Type B pancreatic cell (in vitro differentiated cells): ENCODE measurements around the gene ERVFRD-1. TPM values are rescaled to one million over a fixed set of nuclear protein-coding genes. Genes with fewer than 3 reads are reported as not detected.
"Not testable (repeated sequence)": the region's sequence is repeated elsewhere in the genome, so short reads cannot be mapped to it uniquely, and the experiment has no call there.

Source experiments
- DNase-seq: peaks from one replicate; pipeline ENCODE4 v3.0.0; 2021; ENCODE audit warnings: mixed read lengths; ENCODE audit not compliant: unreplicated experiment; ENCODE audit errors: extremely low spot score
- H3K27ac Mint-ChIP-seq: 2 replicates; pipeline ENCODE4 v1.8.0; 2021; ENCODE audit warnings: mild to moderate bottlenecking, mixed read lengths
- H3K27me3 Mint-ChIP-seq: 2 replicates; pipeline ENCODE4 v1.8.0; 2021; ENCODE audit warnings: mixed read lengths
- H3K36me3 Mint-ChIP-seq: 2 replicates; pipeline ENCODE4 v1.8.0; 2021; ENCODE audit warnings: mixed read lengths
- H3K4me1 Mint-ChIP-seq: one replicate; pipeline ENCODE4 v1.8.0; 2021; ENCODE audit warnings: mixed read lengths; ENCODE audit not compliant: unreplicated experiment
- H3K4me3 Mint-ChIP-seq: 2 replicates; pipeline ENCODE4 v1.8.0; 2021; ENCODE audit warnings: mild to moderate bottlenecking, mixed read lengths
- H3K9me3 Mint-ChIP-seq: 2 replicates; pipeline ENCODE4 v1.8.0; 2021; ENCODE audit warnings: mixed read lengths
- total RNA-seq: library from RNA; stranded (reverse); gene quantifications from 2 replicates; pipeline ENCODE4 v1.2.1, GENCODE V29; 2021; ENCODE audit warnings: low replicate concordance
- TF ChIP-seq, protein P1 (sequence below): fragments of 200-600 bp; sonication (generic); conservative IDR thresholded peaks from 2 replicates; pipeline ENCODE4 v1.5.0; 2021; ENCODE audit warnings: antibody characterized with exemption, mild to moderate bottlenecking

ERVFRD-1 gene
- total RNA-seq, 1 donor from 2014 or later, result not detected

DNA sequence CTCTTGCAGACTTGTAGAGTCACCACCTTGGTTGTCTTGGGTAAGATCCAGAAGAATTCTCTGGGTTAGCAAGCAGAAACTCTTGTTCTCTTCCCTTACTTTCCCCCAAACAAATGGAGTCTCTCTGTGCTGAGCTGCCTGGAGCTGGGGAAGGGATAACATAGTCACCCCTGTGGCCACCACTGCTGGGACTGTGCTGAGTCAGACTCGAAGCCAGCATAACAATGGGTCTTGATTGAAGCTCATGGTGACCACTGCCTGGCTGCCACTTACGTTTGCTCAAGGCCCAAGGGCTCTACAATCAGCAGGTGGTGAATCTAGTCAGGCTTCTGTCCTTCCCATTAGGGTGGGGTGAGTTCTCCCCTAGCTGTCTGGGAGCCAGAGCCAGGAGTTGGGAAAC lies 15.4 kb upstream of the ERVFRD-1 start:
- H3K36me3 Mint-ChIP-seq, result peaks cover 19% of the 10 kb centered on the region
- no peak for DNase-seq
- no peak overlapping the region for H3K27ac Mint-ChIP-seq
- no peak overlapping the region for H3K4me3 Mint-ChIP-seq
- H3K27me3 Mint-ChIP-seq, result no peaks in the 10 kb centered on the region
- TF ChIP-seq, protein P1, sequence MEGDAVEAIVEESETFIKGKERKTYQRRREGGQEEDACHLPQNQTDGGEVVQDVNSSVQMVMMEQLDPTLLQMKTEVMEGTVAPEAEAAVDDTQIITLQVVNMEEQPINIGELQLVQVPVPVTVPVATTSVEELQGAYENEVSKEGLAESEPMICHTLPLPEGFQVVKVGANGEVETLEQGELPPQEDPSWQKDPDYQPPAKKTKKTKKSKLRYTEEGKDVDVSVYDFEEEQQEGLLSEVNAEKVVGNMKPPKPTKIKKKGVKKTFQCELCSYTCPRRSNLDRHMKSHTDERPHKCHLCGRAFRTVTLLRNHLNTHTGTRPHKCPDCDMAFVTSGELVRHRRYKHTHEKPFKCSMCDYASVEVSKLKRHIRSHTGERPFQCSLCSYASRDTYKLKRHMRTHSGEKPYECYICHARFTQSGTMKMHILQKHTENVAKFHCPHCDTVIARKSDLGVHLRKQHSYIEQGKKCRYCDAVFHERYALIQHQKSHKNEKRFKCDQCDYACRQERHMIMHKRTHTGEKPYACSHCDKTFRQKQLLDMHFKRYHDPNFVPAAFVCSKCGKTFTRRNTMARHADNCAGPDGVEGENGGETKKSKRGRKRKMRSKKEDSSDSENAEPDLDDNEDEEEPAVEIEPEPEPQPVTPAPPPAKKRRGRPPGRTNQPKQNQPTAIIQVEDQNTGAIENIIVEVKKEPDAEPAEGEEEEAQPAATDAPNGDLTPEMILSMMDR, result no peak
- H3K4me1 Mint-ChIP-seq, result peaks cover 15% of the 10 kb centered on the region
- peaks cover 9% of the 10 kb centered on the region for H3K9me3 Mint-ChIP-seq

DNA sequence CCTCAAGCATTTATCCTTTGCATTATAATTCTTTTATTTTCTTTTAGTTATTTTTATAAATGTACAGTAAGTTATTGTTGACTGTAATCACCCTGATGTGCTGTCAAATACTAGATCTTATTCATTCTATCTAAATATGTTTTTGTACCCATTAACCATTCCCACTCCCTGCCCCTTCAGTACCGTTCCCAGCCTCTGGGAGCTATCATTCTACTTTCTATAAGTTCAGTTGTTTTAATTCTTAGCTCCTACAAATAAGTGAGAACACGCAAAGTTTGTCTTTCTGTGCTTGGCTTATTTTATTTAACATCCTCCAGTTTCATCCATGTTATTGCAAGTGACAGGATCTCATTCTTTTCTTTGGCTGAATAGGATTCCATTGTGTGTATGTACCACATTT lies 12.5 kb upstream of the ERVFRD-1 start:
- Mint-ChIP-seq H3K27ac (no peak overlapping the region), H3K27me3 (no peaks in the 10 kb centered on the region), H3K36me3 (peaks cover 18% of the 10 kb centered on the region), H3K9me3 (peaks cover 9% of the 10 kb centered on the region), H3K4me3 (no peak overlapping the region), H3K4me1 (peaks cover 27% of the 10 kb centered on the region)
- TF ChIP-seq, protein P1, result peak; percentile 68
- DNase-seq, result no peak

DNA sequence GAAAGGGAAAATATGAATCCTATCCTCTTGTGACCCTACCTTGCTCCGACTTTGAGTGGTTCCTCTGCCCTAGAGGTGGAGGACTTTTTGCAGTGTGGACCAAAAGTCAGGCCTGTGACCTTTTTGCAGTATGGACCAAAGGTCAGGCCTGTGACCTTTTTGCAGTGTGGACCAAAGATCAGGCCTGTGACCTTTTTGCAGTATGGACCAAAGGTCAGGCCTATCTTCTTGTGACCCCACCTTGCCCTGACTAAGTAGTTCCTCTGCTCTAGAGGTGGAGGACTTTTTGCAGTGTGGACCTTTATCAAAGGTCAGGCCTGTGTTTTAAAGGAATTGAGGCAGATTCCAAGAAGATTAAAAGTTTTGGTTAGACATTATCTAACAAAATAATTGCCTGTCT lies 10.9 kb upstream of the ERVFRD-1 start:
- H3K27ac Mint-ChIP-seq, result no peak overlapping the region
- H3K36me3 Mint-ChIP-seq, result peaks cover 17% of the 10 kb centered on the region
- H3K27me3 Mint-ChIP-seq, result no peaks in the 10 kb centered on the region
- H3K9me3 Mint-ChIP-seq, result peaks cover 8% of the 10 kb centered on the region
- TF ChIP-seq, protein P1, result no peak
- no peak for DNase-seq
- no peak overlapping the region for H3K4me3 Mint-ChIP-seq
- H3K4me1 Mint-ChIP-seq, result peaks cover 25% of the 10 kb centered on the region

DNA sequence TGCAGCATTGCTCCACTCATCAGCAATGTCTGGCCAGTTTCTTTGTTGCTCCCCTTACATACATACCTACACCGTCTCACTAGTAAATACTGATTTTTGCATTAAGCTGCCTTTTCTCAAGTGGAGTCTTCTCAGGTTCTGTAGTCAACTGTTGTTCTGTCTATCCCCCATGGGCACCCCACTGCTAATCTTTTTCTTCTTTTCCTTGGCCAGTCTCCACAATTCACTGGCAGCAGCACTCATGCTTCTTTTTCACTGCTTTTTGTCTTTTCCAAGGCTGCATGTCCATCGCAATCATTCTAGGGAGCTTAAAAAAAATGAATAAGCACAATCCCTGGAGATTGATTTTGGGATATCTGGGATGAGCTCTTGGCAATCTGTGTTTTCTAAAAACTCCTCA lies 10.3 kb upstream of the ERVFRD-1 start:
- peaks cover 6% of the 10 kb centered on the region for H3K9me3 Mint-ChIP-seq
- H3K4me1 Mint-ChIP-seq, result peaks cover 25% of the 10 kb centered on the region
- DNase-seq, result no peak
- TF ChIP-seq, protein P1, result no peak
- H3K36me3 Mint-ChIP-seq, result peaks cover 14% of the 10 kb centered on the region
- H3K27ac Mint-ChIP-seq, result no peak overlapping the region
- no peak overlapping the region for H3K4me3 Mint-ChIP-seq
- H3K27me3 Mint-ChIP-seq, result no peaks in the 10 kb centered on the region

DNA sequence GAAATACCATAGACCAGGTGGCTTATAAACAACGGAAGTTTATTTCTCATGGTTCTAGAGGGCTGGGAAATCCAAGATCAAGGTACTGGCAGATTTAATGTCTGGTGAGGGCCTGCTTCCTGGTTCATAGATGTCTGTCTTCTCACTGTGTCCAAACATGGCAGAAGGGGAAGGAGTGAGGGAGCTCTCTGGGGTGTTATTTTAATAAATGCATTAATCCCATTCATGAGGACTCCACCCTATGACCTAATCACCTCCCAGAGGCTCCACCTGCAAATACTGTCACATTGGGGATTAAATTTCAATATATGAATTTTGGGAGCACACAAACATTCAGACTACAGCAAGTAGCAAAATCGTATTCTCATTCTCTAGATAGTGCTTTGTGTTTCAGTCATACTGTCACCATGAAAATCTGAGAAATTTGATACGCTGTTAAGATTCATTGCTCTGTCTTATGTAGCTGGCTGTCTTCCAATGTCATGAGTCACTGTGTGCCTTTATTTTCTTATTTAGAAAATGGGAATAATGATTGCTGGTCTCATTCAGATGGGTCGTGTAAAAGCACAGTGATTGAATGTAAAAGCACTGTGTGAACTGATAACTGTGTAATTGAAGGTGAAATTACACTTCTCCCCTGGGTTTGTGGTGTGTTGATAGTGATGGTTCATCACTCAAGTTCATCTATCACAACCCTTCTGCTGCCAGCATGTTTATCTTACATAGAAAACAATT lies 8.9 kb upstream of the ERVFRD-1 start:
- no peak for DNase-seq
- no peak overlapping the region for H3K4me3 Mint-ChIP-seq
- H3K9me3 Mint-ChIP-seq, result no peaks in the 10 kb centered on the region
- TF ChIP-seq, protein P1, result no peak
- peak overlapping the region; percentile 26 for H3K27ac Mint-ChIP-seq
- peaks cover 9% of the 10 kb centered on the region for H3K36me3 Mint-ChIP-seq
- H3K4me1 Mint-ChIP-seq, result peaks cover 25% of the 10 kb centered on the region
- H3K27me3 Mint-ChIP-seq, result no peaks in the 10 kb centered on the region

DNA sequence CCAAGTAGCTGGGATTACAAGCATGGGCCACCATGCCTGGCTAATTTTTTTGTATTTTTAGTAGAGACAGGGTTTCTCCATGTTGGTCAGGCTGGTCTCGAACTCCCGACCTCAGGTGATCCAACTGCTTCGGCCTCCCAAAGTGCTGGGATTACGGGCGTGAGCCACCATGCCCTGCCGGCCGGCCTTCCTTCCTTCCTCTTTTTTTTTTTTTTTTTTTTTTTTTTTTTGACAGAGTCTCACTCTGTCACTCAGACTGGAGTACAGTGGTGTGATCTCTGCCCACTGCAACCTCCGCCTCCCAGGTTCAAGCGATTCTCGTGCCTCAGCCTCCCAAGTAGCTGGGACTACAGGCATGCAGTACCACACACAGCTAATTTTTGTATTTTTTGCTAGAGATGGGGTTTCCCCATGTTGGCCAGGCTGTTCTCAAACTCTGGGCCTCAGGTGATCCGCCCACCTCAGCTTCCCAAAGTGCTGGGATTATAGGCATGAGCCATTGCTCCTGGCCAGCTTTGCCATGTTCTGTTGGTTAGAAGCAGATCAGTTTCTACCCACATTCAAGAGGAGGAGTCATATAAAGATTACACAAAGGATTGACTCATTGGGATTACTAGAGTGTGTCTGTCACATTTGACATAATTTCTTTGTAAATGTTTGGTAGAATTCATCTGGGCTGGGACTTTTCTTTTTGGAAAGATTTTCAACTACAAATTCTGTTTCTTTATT lies 4.4 kb upstream of the ERVFRD-1 start:
- not testable (repeated sequence) for H3K4me3 Mint-ChIP-seq, H3K27me3 Mint-ChIP-seq, H3K9me3 Mint-ChIP-seq, H3K27ac Mint-ChIP-seq, DNase-seq
- Mint-ChIP-seq H3K4me1 (peaks cover 25% of the 10 kb centered on the region), H3K36me3 (peaks cover 11% of the 10 kb centered on the region)
